Osteocyte (in vitro differentiated cells): ENCODE data around the gene RCVRN. TPM values are rescaled to one million over a fixed set of nuclear protein-coding genes. Genes with fewer than 3 reads are reported as not detected.

ENCODE experiments used
- DNase-seq: peaks from one replicate; pipeline ENCODE4 v3.0.0; 2021; ENCODE audit warnings: mixed read lengths; ENCODE audit not compliant: unreplicated experiment; ENCODE audit errors: extremely low spot score
- H3K27ac Mint-ChIP-seq: one replicate; pipeline ENCODE4 v1.8.0; 2021; ENCODE audit warnings: mild to moderate bottlenecking, mixed read lengths; ENCODE audit not compliant: unreplicated experiment
- H3K27me3 Mint-ChIP-seq: one replicate; pipeline ENCODE4 v1.8.0; 2021; ENCODE audit warnings: mixed read lengths; ENCODE audit not compliant: unreplicated experiment
- H3K36me3 Mint-ChIP-seq: one replicate; pipeline ENCODE4 v1.8.0; 2021; ENCODE audit warnings: mixed read lengths; ENCODE audit not compliant: unreplicated experiment
- H3K4me1 Mint-ChIP-seq: one replicate; pipeline ENCODE4 v1.8.0; 2021; ENCODE audit warnings: mixed read lengths; ENCODE audit not compliant: unreplicated experiment
- H3K4me3 Mint-ChIP-seq: one replicate; pipeline ENCODE4 v1.8.0; 2021; ENCODE audit warnings: mild to moderate bottlenecking, moderate library complexity, mixed read lengths; ENCODE audit not compliant: unreplicated experiment
- H3K9me3 Mint-ChIP-seq: one replicate; pipeline ENCODE4 v1.8.0; 2021; ENCODE audit warnings: mixed read lengths; ENCODE audit not compliant: unreplicated experiment
- CTCF ChIP-seq: fragments of 200-600 bp; sonication (generic); IDR thresholded peaks from 2 replicates; pipeline ENCODE4 v1.5.0; 2021; ENCODE audit warnings: antibody characterized with exemption, mild to moderate bottlenecking, moderate library complexity
- total RNA-seq: library from RNA; stranded (reverse); gene quantifications from 2 replicates; pipeline ENCODE4 v1.2.1, GENCODE V29; 2021

RCVRN gene
- total RNA-seq, 1 donor from 2014 or later = not detected

GRCh38 chr17:9943343-9943742 lies 38.3 kb upstream of the RCVRN start:
- Mint-ChIP-seq H3K27me3 (peaks cover 3% of the 10 kb centered on the region), H3K9me3 (no peaks in the 10 kb centered on the region), H3K4me3 (no peak overlapping the region), H3K27ac (no peak overlapping the region), H3K36me3 (peaks cover 2% of the 10 kb centered on the region), H3K4me1 (no peaks in the 10 kb centered on the region)
- no peak for DNase-seq
- TF ChIP-seq CTCF = no peak

GRCh38 chr17:9942885-9943284 lies 37.8 kb upstream of the RCVRN start:
- DNase-seq = no peak
- H3K36me3 Mint-ChIP-seq = peaks cover 2% of the 10 kb centered on the region
- TF ChIP-seq CTCF = no peak
- no peaks in the 10 kb centered on the region for H3K4me1 Mint-ChIP-seq
- H3K9me3 Mint-ChIP-seq = no peaks in the 10 kb centered on the region
- no peak overlapping the region for H3K4me3 Mint-ChIP-seq
- peaks cover 3% of the 10 kb centered on the region for H3K27me3 Mint-ChIP-seq
- no peak overlapping the region for H3K27ac Mint-ChIP-seq

GRCh38 chr17:9941305-9941704 lies 36.2 kb upstream of the RCVRN start:
- no peak for TF ChIP-seq CTCF
- Mint-ChIP-seq H3K9me3 (no peaks in the 10 kb centered on the region), H3K27ac (no peak overlapping the region), H3K36me3 (peaks cover 4% of the 10 kb centered on the region), H3K27me3 (peaks cover 3% of the 10 kb centered on the region), H3K4me3 (no peak overlapping the region), H3K4me1 (no peaks in the 10 kb centered on the region)
- DNase-seq = no peak

GRCh38 chr17:9940841-9941240 lies 35.8 kb upstream of the RCVRN start:
- Mint-ChIP-seq H3K4me3 (no peak overlapping the region), H3K4me1 (no peaks in the 10 kb centered on the region), H3K27me3 (peaks cover 3% of the 10 kb centered on the region), H3K36me3 (peaks cover 4% of the 10 kb centered on the region), H3K9me3 (no peaks in the 10 kb centered on the region), H3K27ac (no peak overlapping the region)
- no peak for TF ChIP-seq CTCF
- DNase-seq = no peak

GRCh38 chr17:9938764-9939163 lies 33.7 kb upstream of the RCVRN start:
- H3K9me3 Mint-ChIP-seq = no peaks in the 10 kb centered on the region
- no peak overlapping the region for H3K27ac Mint-ChIP-seq
- peaks cover 3% of the 10 kb centered on the region for H3K27me3 Mint-ChIP-seq
- no peak for DNase-seq
- H3K4me3 Mint-ChIP-seq = no peak overlapping the region
- no peak for TF ChIP-seq CTCF
- peaks cover 4% of the 10 kb centered on the region for H3K36me3 Mint-ChIP-seq
- no peaks in the 10 kb centered on the region for H3K4me1 Mint-ChIP-seq
